Uterus (tissue), 4 donors: ENCODE data around the gene CHRDL2. TPM values are rescaled to one million over a fixed set of nuclear protein-coding genes. Genes with fewer than 3 reads are reported as not detected.
"Not testable (repeated sequence)": the region's sequence is repeated elsewhere in the genome, so short reads cannot be mapped to it uniquely, and the experiment has no call there.

ENCODE experiments used
- DNase-seq, 2 donors: peaks; one replicate each; pipeline ENCODE4 v3.0.0-alpha.2; 2019 to 2020
- H3K27ac ChIP-seq, 2 donors: fragments of 200-600 bp; sonication (generic); 1 replicate in 1 of 2; 2 replicates in 1 of 2; pipeline ENCODE4 v1.5.1; 2016 to 2018
- H3K27me3 ChIP-seq, 2 donors: fragments of 200-600 bp; sonication (generic); one replicate each; pipeline ENCODE4 v1.5.1; 2018 to 2019; ENCODE audit warnings: control low read depth in 1 of 2
- H3K36me3 ChIP-seq, 2 donors: fragments of 200-600 bp; sonication (generic); one replicate each; pipeline ENCODE4 v1.5.1; 2019; ENCODE audit warnings: control low read depth in 1 of 2
- H3K4me1 ChIP-seq, 2 donors: fragments of 200-600 bp; sonication (generic); one replicate each; pipeline ENCODE4 v1.5.1; 2018 to 2019; ENCODE audit warnings: control low read depth in 1 of 2
- H3K4me3 ChIP-seq, 2 donors: fragments of 200-600 bp; sonication (generic); 1 replicate in 1 of 2; 2 replicates in 1 of 2; pipeline ENCODE4 v1.5.1; 2018 to 2019; ENCODE audit warnings: mild to moderate bottlenecking in 1 of 2
- H3K9me3 ChIP-seq, 2 donors: fragments of 200-600 bp; sonication (generic); one replicate each; pipeline ENCODE4 v1.5.1; 2019; ENCODE audit warnings: control low read depth in 1 of 2
- POLR2A ChIP-seq, 2 donors: fragments of 450-650 bp; IDR thresholded peaks; one replicate each; pipeline ENCODE4 v1.6.1; 2016; ENCODE audit warnings: antibody characterized with exemption in 2 of 2, mild to moderate bottlenecking in 1 of 2, moderate library complexity in 1 of 2
- intact Hi-C: fragments of 100-400 bp; cut with DNase I; formaldehyde crosslinking; loops from one replicate; pipeline ENCODE4 v1.15.1; 2023; ENCODE audit warnings: low total_unique reads
- total RNA-seq, 4 donors: library from RNA; depleted of rRNA in 3 of 4; stranded (reverse); fragments of >200 nt in 3 of 4; gene quantifications; one replicate each; pipeline versions ENCODE4 v1.1.0 to v1.2.4, GENCODE V29; 2014 to 2023
- TF ChIP-seq, protein P1 (sequence below), 4 experiments: fragments of 200-600 bp in 2 of 4; fragments of 450-650 bp in 2 of 4; sonication (generic) in 2 of 4; IDR thresholded peaks; one replicate each; pipeline ENCODE4 v1.5.1; 2016 to 2019; ENCODE audit warnings: antibody characterized with exemption in 4 of 4, mild to moderate bottlenecking in 2 of 4, moderate library complexity in 1 of 4
- donor health status: DM: yes; HTN: yes; CAD: no.

CHRDL2 gene
- total RNA-seq, 4 donors from 2014 or later = 0.41 to 115 (median 2.9) TPM

DNA sequence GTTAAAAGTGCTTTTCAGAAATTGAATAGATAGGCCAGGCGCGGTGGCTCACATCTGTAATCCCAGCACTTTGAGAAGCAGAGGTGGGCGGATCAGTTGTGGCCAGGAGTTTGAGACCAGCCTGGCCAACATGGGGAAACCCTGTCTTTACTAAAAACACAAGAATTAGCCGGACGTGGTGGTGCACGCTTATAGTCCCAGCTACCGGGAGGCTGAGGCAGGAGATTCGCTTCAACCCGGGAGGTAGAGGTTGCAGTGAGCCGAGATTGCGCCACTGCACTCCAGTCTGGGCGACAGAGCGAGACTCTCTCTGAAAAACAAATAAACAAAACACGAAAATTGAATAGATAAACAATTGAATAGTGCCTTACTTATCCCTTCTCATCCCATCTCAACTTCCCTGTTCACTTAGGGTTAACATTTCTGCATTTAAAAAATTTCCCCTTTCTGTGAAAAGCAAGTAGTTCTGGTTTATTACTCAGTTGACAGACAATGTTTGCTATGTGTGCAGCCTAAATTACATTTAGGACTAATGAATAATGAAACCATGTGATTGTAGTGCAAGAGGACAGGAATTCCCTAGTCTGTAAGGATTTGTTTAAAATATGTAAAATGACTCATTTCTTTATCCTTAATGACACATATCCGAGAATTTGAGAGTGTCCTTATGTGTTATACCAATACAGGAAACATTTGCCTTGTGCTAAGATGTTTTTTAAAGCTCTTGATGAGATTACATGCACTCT is 23.5 kb upstream of the CHRDL2 start:
- Histone ChIP-seq H3K4me1 (no peaks in the 10 kb centered on the region), H3K27me3 (no peaks in the 10 kb centered on the region), H3K36me3 (no peaks in the 10 kb centered on the region), H3K27ac (peak overlapping the region in 1 of 2 donors; percentile 1), H3K9me3 (no peaks in the 10 kb centered on the region), H3K4me3 (no peak overlapping the region)
- intact Hi-C loops = no loop called here
- no peak for DNase-seq
- TF ChIP-seq, protein P1, sequence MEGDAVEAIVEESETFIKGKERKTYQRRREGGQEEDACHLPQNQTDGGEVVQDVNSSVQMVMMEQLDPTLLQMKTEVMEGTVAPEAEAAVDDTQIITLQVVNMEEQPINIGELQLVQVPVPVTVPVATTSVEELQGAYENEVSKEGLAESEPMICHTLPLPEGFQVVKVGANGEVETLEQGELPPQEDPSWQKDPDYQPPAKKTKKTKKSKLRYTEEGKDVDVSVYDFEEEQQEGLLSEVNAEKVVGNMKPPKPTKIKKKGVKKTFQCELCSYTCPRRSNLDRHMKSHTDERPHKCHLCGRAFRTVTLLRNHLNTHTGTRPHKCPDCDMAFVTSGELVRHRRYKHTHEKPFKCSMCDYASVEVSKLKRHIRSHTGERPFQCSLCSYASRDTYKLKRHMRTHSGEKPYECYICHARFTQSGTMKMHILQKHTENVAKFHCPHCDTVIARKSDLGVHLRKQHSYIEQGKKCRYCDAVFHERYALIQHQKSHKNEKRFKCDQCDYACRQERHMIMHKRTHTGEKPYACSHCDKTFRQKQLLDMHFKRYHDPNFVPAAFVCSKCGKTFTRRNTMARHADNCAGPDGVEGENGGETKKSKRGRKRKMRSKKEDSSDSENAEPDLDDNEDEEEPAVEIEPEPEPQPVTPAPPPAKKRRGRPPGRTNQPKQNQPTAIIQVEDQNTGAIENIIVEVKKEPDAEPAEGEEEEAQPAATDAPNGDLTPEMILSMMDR (IDR thresholded peaks at IDR 0.05) = no peak
- no peak for TF ChIP-seq POLR2A (IDR thresholded peaks at IDR 0.05)

DNA sequence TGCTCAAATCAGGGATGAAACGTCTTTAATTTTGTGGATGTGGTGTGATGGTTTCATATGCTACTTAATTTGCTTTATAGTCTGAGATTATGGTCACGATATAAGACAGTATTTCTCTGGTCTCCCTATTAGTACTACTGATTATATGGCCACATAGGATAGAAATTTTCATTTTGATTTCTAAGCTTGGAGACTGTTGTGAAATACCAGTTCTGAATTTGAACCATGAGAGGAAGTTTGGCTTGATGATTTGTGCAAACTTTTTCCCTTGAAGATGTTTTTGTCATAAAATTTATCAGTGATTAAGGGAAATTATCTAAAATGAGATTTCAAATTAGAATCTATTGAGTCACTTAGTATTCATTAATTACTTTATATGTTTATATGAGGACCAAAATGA is 20.1 kb upstream of the CHRDL2 start:
- TF ChIP-seq POLR2A (IDR thresholded peaks at IDR 0.05) = no peak
- TF ChIP-seq, protein P1 (IDR thresholded peaks at IDR 0.05) = no peak
- no peak for DNase-seq

DNA sequence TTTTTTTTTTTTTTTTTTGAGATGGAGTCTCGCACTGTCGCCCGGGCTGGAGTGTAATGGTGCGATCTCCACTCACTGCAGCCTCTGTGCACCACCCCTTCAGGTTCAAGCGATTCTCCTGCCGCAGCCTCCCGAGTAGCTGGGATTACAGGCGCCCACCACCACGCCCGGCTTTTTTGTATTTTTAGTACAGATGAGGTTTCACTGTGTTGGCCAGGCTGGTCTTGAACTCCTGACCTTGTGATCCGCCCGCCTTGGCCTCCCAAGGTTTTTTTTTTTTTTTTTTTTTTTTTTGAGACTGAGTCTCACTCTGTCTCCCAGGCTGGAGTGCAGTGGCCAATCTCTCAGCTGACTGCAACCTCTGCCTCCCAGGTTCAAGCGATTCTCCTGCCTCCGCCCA is 19.4 kb upstream of the CHRDL2 start:
- DNase-seq, H3K36me3 ChIP-seq, intact Hi-C loops, H3K27me3 ChIP-seq, H3K27ac ChIP-seq, H3K9me3 ChIP-seq, H3K4me3 ChIP-seq, H3K4me1 ChIP-seq: not testable (repeated sequence)

More for the DNA sequence above, 20.1 kb upstream of the CHRDL2 start:
- no peak overlapping the region for H3K4me3 ChIP-seq
- intact Hi-C loops = no loop called here
- no peaks in the 10 kb centered on the region for H3K9me3 ChIP-seq
- peaks cover 0 to 8% of the 10 kb centered on the region in 2 donors for H3K4me1 ChIP-seq
- H3K36me3 ChIP-seq = no peaks in the 10 kb centered on the region
- no peaks in the 10 kb centered on the region for H3K27me3 ChIP-seq
- no peak overlapping the region for H3K27ac ChIP-seq

DNA sequence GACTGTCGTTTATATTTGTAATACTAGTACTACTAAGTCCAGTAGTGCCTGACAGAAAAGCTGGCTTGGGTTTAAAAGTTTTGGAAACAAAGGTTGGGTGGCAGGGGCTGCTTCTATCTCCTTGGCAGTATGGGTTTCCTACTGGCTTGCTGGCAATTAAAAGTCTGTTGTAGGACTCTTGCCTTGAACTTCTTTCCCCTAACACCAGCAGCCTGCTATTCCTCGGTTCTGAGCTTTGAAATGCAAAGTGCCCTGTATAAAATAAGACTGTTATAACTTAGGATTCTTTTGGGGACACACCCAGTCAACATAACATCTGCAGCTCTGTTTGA is 18.7 kb upstream of the CHRDL2 start:
- H3K27me3 ChIP-seq = no peaks in the 10 kb centered on the region
- TF ChIP-seq POLR2A (IDR thresholded peaks at IDR 0.05) = no peak
- TF ChIP-seq, protein P1 (IDR thresholded peaks at IDR 0.05) = no peak
- no peak for DNase-seq
- H3K9me3 ChIP-seq = no peaks in the 10 kb centered on the region
- H3K27ac ChIP-seq = peak overlapping the region; percentile 96 to 97
- peak overlapping the region; percentile 88 to 93 for H3K4me3 ChIP-seq
- intact Hi-C loops = no loop called here
- H3K36me3 ChIP-seq = no peaks in the 10 kb centered on the region
- H3K4me1 ChIP-seq = peaks cover 0 to 8% of the 10 kb centered on the region in 2 donors

DNA sequence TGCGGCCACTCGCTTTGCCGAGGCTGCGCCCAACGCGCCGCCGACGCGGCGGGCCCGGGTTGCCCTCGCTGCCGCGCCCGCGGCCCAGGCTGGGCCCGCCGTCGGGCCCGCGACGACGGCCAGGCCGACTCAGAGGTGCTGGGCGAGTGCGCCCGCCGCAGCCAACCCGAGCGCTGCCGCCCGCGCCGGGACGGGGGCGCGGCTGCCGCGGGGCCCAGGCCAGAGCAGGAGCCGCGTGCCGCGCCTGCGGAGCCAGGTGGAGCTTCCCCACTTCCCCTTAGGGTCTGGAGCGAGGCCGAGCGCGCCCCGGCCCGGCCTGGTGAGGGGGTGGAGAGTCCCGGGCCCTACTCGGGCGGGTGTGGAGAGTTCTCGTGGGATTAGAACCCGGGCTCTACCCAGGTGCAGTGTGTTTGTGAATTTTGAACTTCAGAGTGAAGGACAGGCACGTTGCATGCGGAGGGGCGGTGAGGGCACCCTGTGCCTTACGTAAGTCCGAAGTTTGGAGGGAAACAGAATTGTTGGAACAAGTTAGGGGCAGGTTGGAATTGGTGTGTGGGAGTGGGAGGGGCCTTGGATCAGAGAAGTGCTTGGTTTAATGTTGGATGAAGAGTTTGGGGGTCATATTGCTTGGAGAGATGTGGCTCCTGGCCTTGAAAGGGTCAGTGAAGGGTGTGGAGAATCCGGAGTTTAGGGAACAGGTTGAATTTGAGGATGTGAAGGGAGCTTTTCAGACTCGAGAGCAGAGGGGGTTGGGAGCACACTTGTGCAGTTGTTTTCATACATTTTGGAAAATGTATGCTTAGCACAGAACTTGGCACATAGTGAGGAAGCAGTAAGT is 18.1 kb upstream of the CHRDL2 start:
- Histone ChIP-seq H3K27me3 (no peaks in the 10 kb centered on the region), H3K27ac (peak overlapping the region; percentile 96 to 97), H3K9me3 (no peaks in the 10 kb centered on the region), H3K4me3 (peak overlapping the region; percentile 88 to 93), H3K4me1 (peaks cover 0 to 8% of the 10 kb centered on the region in 2 donors), H3K36me3 (no peaks in the 10 kb centered on the region)
- no peak for TF ChIP-seq POLR2A (IDR thresholded peaks at IDR 0.05)
- TF ChIP-seq, protein P1 (IDR thresholded peaks at IDR 0.05) = peak in 1 of 4 experiments; percentile 3
- peak in 1 of 2 donors; percentile 46 for DNase-seq
- intact Hi-C loops = no loop called here
